Left renal cortex interstitium (tissue), 4 donors: Measurements from ENCODE around the gene LUZP2. TPM values are rescaled to one million over a fixed set of nuclear protein-coding genes. Genes with fewer than 3 reads are reported as not detected.

ENCODE experiments used
- DNase-seq, 4 donors: peaks; one replicate each; pipeline ENCODE4 v3.0.0-alpha.2; 2013; ENCODE audit warnings: low read depth in 4 of 4, low spot score in 2 of 4, missing footprints in 1 of 4
- polyA plus RNA-seq, 4 donors: library from polyadenylated mRNA; unstranded; fragments of 120-200 nt; gene quantifications; one replicate each; pipeline ENCODE4 v1.2.1, GENCODE V29; 2013; ENCODE audit not compliant: insufficient read length in 4 of 4

Gene LUZP2
- polyA plus RNA-seq, 4 donors: 1.3 to 1.6 (median 1.5) TPM

DNA sequence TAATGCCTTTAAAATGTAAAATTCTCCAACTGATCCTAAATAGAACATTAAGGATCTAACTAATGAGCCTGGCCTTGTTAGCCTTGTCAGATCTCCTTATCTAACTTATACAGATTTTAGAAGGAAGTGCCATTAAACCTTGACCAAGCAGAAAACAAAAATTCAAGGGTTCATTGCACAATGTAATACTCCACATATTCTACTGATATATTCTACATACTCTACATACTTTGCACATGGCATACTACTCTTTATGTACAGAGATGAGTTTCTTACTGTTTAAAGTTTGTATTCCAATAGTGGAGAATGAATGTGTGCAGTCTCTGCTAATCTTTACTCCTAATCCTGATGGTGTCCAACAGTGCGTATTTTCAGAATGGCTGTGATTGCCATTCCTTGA lies 297.2 kb downstream of the LUZP2 start:
- no peak for DNase-seq

DNA sequence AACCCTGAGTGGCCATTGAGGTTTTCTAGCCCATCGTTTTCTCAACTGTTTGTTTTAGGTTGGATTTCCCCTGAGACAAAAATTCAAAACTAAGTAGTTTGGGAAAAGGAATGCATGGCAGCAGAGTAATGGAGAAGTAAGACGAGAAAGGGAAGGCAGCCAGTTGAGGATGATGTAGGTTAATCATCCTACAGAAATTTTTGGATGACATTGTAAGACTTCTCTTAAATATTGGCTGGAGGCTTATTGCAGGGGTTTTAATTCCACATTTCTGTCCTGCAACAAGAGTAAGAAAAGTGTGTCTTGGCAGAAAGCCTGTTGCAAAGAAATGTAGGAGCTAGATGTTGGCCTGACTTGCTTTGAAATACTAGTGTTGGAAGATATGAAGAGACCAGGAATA lies 308.8 kb downstream of the LUZP2 start:
- no peak for DNase-seq

DNA sequence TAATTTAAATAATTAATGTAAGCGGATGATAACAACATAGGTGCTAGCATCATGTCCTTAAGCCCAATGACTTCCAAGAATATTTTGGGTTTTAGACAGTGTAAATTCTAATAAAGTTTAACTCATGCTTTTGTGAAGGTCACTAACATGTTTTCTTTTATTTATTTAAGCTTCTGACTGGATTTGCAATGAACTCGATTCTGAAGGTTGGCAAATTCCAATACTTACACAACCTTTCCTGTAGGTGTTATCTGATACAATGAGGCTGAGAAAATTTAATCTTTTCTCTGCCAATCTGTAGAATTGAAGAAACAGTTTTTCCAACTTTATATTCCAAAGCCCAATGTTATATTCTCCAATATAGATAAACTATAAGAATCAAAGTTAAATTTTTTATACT lies 311.3 kb downstream of the LUZP2 start:
- no peak for DNase-seq

DNA sequence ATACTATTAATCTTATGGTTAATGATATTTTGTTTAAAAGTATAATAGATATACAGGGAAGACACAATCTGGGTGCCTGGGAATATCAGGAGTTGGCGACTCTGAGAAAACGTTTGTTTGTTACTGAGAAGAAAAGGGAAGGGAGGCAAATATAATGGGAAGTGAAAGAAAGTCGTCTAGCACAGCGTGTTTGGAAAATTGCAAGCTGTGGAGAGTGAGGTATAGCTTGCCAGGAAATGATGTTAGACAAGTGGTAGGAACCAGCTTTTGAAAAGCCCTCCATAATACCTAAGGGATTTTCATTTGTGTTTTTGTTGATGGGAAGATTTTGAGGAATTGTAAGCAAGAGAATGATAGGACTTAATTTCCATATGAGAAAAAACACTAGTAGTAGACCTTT lies 322.2 kb downstream of the LUZP2 start:
- no peak for DNase-seq

DNA sequence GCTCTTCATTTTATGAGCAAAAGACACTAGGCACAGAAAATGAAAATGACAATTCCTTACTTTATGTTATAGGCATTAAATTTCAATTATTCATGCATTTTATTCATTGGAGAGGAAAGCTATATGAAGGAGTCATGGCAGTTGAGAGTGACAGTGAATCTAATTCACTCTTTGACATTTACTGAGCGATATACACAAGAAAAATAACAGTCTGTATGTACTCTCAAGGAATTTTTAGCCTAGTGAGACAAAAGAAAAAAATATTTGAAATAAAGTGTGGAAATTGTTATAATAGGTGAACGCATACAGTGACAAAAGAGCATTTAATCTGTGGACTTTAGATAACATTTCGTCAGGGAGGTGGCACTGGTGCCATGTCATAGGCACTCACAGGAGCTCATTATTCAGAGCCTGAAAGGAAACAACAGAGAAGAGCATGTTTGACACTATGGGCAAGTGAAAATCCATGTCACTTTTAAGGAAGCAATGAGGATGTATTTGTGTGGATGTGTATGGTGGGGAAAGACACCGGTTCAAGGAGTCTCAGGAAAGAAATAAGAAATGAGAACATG lies 323.1 kb downstream of the LUZP2 start:
- DNase-seq: no peak

DNA sequence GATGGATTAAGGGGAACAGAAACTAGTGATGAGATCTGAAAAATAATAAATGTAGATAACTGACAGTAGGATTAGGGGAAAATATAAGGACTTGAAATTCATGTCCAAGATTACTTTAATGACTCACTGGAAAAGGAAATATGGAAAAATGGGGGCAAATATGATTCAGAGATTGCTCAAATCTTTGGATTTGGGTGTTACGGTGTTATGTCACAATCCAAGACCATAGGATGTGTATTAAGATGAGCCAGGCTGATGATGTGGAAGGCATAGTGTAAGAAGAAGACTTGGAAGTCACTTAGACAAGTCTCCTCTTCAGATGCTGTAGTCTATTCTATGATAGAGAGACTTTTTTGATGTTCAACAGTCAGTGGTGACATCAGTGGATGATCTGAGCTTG lies 323.7 kb downstream of the LUZP2 start:
- no peak for DNase-seq

DNA sequence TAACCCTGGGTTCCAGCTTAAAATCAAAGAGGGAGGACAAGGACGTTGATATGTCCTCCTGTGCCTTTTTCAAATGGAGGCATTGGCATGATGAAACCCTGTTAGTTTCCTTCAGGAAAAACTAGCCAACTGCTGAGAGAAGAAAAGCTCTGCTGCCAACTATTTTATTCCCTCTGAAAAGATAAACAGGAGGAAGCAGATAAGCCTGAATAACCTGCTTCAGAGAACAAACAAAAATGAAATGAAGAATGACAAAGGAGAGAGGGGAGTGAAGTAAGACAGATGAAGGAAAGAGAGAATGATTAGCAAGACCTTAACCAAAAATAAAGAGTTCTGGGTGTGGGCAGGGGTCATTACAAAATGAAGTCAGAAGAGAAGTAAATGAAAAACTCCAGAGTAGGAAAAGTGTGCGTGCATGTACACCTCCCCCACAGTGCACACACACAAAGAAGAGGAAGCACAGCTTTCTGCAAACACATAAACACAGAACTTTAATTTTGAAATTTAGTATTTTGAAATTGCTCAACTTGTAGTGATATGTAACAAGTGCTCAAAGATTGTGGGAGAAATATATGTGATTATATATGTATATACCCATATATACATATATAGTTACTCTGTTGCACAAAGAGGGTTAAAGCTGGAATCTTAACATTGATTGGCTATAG lies 332.2 kb downstream of the LUZP2 start:
- no peak for DNase-seq

DNA sequence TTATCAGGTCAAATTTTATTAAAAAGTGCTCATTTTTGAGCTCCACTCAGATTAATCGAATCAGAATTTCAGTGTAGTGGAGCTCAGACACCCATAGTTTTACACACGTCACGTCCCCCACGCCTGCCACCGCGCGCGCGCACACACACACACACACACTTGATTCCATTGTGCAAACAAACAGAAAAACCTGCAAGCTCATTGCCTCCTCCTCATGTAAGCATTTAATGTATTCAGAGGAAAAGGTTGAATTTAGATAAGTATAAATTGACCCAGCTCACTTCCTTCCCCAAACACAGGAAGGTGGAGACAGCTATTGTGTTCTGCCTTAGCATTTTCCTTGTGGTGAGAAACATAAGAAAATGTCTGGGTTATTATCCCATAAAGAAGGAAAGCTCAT lies 336.7 kb downstream of the LUZP2 start:
- DNase-seq: no peak

DNA sequence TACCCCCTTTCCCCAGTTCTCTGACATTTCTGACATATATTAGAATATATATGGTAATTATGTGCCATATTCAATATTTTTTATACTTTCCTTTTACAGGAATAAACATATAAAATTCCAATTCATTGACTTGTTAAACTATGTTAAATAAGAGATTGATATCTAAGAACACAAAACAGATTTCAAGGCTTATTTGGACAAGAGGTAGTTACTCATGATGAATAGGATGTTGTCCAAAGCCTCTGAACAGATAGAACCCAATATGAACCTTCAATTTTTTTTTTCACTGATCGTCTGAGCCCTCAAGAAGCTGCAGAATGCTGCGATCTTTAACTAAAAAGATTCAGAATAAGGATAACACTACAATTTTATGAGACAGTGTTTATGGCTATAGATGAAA lies 340.3 kb downstream of the LUZP2 start:
- DNase-seq: no peak

DNA sequence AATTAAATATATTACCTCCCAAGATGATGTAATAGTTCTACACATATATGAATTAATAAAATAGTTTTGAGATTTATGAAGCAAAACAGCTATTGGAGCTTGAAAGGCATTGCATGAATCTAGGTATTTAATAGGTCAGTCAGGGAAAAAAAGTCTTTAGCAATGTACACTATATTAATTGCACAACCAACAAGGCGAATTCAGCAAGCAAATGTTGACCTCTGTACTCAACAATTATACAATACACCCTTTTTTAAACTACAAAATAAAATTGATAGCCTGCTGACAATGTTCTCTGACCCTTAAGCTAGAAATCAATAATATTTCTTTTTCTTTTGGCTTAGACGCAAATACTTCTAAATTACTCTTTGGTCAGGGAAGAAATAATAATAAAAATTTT lies 345.5 kb downstream of the LUZP2 start:
- DNase-seq: no peak

DNA sequence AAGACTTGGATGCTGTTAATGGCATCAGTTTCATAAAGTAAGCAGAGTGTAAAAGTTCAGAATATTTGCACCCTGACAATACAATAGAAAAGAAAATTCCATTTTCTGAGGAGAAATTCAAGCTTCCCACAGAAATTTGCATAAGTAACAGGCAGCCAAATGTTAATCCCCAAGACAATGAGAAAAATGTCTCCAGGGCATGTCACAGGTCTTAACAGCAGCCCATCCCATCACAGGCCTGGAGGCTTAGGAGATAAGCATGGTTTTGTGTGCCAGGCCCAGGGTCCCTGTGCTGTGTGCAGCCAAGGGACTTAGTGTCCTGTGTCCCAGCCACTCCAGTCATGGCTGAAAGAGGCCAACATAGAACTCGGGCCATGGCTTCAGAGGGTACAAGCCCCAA lies 347.6 kb downstream of the LUZP2 start:
- DNase-seq: no peak

DNA sequence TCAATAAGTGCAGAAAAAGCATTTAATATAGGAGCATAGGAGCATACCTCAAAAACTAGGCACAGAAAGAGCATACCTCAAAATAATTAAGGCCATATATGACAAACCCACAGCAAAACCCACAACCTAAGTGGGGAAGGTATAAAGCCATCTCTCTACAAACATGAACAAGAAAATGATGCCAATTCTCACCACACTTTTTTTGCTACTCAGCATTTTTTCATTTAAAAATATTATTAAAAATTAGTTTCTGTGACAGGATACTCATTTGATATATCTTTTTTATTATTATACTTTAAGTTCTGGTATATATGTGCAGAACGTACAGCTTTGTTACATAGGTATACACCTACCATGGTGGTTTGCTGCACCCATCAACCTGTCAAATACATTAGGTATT lies 352.0 kb downstream of the LUZP2 start:
- DNase-seq: no peak

DNA sequence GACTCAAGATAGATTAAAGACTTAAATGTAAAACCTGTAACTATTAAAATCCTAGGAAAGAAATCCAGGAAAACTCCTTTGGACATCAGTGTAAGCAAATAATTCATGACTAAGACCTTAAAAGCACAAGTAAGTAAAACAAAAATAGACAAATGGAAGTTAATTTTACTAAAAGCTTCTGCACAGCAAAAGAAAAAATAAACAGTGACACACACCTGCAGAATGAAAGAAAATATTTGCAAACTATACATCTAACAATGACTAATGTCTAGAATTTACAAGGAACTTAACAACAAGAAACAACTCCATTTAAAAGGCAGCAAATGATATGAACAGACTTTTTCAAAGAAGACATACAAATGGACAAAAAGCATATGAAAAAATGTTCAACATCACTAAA lies 359.1 kb downstream of the LUZP2 start:
- DNase-seq: no peak

DNA sequence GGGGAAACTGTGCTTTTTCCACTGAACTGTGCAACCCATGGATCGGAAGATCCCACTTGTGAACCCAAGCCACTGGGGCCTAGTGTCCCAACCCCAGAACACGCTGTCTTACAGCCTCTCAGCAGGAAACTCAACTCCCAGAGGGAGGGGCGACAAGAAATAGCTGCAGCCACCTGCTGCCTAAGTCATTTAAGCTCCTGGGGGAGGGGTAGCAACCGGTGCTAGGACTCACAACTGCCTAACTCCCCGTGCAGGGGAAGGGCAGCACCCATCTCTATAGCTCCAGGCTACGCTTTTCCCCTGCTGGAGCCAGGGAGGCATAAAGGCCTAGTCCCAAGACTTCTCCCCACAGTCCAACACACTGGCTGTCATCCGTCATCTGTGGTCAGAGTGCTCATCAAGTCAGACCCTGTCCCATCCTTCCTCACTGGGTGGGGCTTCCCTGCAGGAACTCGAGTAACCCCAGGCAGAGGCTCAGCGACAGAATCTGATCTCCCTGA lies 363.0 kb downstream of the LUZP2 start:
- no peak for DNase-seq

DNA sequence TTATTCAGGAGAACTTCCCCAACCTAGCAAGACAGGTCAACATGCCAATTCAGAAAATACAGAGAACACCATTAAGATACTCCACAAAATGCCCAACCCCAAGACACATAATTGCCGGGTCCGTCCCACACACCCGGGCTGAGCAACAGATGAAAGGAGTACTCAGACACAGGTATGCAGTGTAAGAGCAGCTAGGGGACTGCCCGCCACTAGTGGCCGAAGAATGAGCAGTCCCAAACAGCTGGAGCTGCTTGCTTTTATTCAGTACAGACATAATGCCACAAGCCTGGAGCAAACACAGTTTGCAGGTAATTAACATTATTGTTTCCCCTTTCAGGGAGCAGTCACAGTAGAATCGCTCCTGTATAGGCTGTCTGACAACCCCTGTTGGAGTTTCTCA lies 364.6 kb downstream of the LUZP2 start:
- DNase-seq: no peak

DNA sequence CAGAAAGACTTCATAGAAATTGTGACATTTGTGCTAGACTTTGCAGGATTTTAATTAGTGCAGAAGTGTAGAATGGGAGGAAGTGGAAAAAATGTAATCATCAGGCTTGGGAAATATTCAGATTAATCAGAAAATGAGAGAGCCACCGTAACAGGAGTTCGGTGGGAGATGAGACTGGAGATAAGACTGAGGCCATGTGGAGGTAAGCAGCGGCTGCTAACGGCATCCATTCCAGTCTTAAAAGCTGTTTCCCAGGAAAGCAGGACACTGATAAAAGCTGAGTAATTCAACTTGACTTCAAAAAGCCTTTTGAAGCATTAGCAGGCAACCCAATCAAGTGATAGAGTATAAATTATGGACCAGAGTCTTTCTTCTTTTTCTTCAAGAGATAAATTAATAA lies 369.9 kb downstream of the LUZP2 start:
- no peak for DNase-seq

DNA sequence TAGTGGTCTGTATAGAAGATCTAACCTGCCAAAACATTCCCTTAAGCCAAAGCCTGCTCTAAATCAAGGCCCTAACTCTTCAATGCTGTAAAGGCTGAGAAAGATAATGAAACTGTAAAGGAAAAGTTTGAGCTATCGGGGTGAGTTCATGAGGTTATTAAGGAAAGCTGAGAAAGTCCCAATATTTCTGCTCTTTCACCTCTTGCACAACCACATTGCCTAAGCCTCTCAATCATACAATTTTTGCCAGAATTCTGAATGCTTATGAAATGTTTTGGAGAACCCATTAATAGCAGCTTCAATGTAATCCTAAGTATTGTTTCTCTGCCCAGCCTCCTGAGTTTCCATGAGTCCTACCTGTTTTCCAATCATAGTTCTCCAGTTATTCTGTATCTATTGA lies 373.2 kb downstream of the LUZP2 start:
- no peak for DNase-seq

DNA sequence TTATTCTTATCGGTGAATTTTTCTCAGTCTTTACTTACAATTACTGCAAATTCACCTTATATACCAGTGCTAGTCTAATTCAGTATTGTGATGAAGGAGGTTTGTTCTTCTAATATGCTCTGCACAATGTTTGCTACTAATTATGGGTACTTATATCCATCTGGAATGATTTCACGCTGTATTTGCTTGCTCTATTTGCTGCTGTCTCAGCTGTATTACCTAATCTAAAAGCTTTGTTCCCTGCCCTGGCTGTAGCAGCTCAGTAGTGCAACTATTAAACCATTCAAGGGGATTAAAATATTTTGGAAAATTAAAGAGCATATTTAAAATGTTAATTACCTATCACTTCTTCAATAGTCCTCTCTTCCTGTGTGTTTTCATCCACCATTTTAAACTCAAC lies 375.3 kb downstream of the LUZP2 start:
- no peak for DNase-seq

DNA sequence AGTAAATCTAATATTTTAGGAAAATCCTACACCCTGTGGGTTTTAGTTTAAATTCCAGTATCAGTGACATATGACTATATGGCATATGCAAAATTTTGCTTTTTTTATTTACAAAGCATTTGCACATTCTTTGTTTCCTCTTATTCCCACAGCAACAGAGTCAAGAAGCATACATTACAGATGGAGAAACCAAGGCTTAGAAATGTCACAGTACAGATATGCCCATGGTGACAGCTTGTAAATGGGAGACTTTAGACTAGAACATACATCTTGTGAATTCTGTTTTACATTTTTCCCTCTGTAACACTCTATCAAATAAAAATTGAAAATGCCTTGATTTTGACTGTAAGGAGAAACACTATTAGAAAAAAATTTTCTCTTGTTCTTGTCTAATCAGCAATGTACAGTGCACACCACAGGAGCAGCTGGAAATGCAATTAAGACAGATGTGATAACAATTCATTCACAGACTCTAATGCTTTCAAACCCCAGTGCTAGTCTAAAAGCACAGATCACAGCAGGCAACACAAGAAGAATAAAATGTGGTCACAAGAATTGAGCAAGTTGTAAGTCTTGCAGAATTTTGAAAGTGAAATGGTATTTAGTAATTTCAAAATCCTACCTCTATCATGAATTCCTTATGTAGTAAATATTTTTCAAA lies 375.9 kb downstream of the LUZP2 start:
- no peak for DNase-seq

DNA sequence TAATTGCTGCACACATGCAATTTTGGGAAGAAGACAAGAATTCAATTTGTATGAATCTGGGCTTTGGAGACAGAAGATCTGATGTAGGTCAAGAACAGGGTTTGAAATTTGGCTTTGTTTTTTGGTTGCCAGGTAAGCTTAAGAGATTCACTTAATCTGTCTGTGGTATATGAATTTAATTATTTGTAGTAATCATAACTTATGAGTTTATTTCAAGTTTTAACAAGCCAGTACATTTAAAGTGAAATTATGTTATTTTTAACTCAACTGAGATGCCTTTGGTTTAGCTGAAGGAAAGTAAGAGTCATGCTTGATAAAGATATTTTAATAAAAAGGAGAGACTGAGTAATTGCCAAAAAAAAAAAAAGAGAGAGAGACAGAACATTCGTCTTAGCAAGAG lies 384.1 kb downstream of the LUZP2 start:
- no peak for DNase-seq

DNA sequence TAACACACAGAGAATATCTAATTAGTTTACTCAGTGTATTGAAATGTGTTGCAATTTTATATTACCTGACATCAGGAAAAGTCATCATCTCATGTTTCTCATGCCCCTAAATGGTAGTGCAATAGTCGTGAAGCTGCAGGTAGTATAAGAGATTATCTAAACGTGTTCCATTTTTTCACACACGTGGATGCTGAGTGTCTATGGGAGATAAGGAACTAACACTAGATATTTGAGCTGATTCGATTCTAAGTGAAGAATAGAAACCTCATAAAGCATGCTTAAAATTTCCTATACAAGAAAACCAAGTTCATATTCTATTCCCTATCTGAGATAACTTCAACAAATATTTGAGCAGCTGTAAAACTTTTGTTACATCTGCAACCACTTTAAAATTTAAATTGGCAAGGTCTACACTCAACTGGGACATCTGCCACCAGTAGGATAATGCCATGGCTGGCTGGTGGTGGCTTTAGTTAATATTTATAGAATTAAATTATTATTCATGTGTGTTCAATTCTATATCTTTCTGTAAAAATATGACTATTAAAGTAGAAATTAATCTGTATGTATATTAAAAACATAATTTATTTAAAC lies 388.8 kb downstream of the LUZP2 start:
- DNase-seq: no peak
